H1 (cell line): ENCODE results near the gene ACY1. TPM values are rescaled to one million over a fixed set of nuclear protein-coding genes. Genes with fewer than 3 reads are reported as not detected.

Experiments
- CTCF ChIA-PET: fragments of 300-600 bp; sonication (Branson Sonifier 250); formaldehyde crosslinking; loops from one replicate; lab custom pipeline; 2021; ENCODE audit not compliant: partially characterized antibody; lab: Charles Lee
- POLR2A ChIA-PET: fragments of 300-600 bp; sonication (Branson Sonifier 250); formaldehyde crosslinking; loops from one replicate; lab custom pipeline; 2021; ENCODE audit warnings: inconsistent platforms; ENCODE audit not compliant: partially characterized antibody; lab: Charles Lee
- DNase-seq, 2 experiments: peaks; one replicate each; pipeline versions ENCODE4 v3.0.0 to v3.0.0-alpha.2; 2010 to 2022; ENCODE audit warnings: low spot score in 2 of 2, low read depth in 1 of 2, mixed read lengths in 1 of 2
- FAIRE-seq: peaks from 2 replicates; lab custom pipeline; 2011; peaks lifted over from hg19 to GRCh38; lab: Jason Lieb, UNC
- H2AFZ ChIP-seq: 2 replicates; pipeline ENCODE4 v1.8.1; 2012; ENCODE audit warnings: low read length, inconsistent platforms
- H2AK5ac ChIP-seq: 2 replicates; pipeline ENCODE4 v1.6.1; 2013; ENCODE audit warnings: low read depth, low read length
- H2BK120ac ChIP-seq: replicated peaks from 2 replicates; pipeline ENCODE3; 2013; ENCODE audit warnings: low read depth, low read length, inconsistent platforms
- H2BK12ac ChIP-seq: 2 replicates; pipeline ENCODE4 v1.6.1; 2013; ENCODE audit warnings: low read depth, low read length
- H2BK15ac ChIP-seq: 2 replicates; pipeline ENCODE4 v1.6.1; 2013; ENCODE audit warnings: low read length
- H2BK20ac ChIP-seq: 2 replicates; pipeline ENCODE4 v1.6.1; 2013; ENCODE audit warnings: low read length
- H2BK5ac ChIP-seq: 2 replicates; pipeline ENCODE4 v1.6.1; 2013; ENCODE audit warnings: low read depth, low read length
- H3K14ac ChIP-seq: 2 replicates; pipeline ENCODE4 v1.6.1; 2013; ENCODE audit warnings: inconsistent platforms; ENCODE audit not compliant: insufficient read length
- H3K18ac ChIP-seq: 2 replicates; pipeline ENCODE4 v1.6.1; 2013; ENCODE audit warnings: low read length; ENCODE audit errors: extremely low read depth
- H3K23ac ChIP-seq: 2 replicates; pipeline ENCODE4 v1.6.1; 2013; ENCODE audit warnings: inconsistent platforms; ENCODE audit not compliant: insufficient read length
- H3K23me2 ChIP-seq: 2 replicates; pipeline ENCODE4 v1.6.1; 2013; ENCODE audit warnings: low read depth, low read length
- H3K27ac ChIP-seq: 2 replicates; pipeline ENCODE4 v1.6.1; 2011; ENCODE audit warnings: low read depth, low read length, inconsistent platforms
- H3K27me3 ChIP-seq, 4 experiments: replicated peaks in 1 of 4; 1 replicate in 1 of 4; 2 replicates in 3 of 4; pipeline versions ENCODE4 v1.6.1 to v1.8.1; 2011 to 2013; ENCODE audit warnings: low read length in 3 of 4, mild to moderate bottlenecking in 3 of 4, inconsistent platforms in 2 of 4, mixed read lengths in 2 of 4, moderate library complexity in 1 of 4; ENCODE audit not compliant: control insufficient read depth in 3 of 4, insufficient read depth in 3 of 4; ENCODE audit errors: extremely low read depth in 1 of 4
- H3K36me3 ChIP-seq, 4 experiments: 2 replicates each; pipeline versions ENCODE4 v1.6.1 to v1.8.1; 2011 to 2013; ENCODE audit warnings: mild to moderate bottlenecking in 4 of 4, low read length in 3 of 4, moderate library complexity in 2 of 4, control low read depth in 1 of 4, inconsistent platforms in 1 of 4; ENCODE audit not compliant: insufficient read depth in 4 of 4, control insufficient read depth in 2 of 4
- H3K4ac ChIP-seq: replicated peaks from 2 replicates; pipeline ENCODE3; 2013; ENCODE audit warnings: low read length, low read depth, mixed read lengths, inconsistent platforms; ENCODE audit not compliant: insufficient read length
- H3K4me1 ChIP-seq, 4 experiments: replicated peaks in 1 of 4; 1 replicate in 1 of 4; 2 replicates in 3 of 4; pipeline versions ENCODE4 v1.6.1 to v1.8.1; 2011 to 2013; ENCODE audit warnings: low read length in 3 of 4, inconsistent platforms in 2 of 4, mixed read lengths in 1 of 4; ENCODE audit not compliant: insufficient read depth in 4 of 4, control insufficient read depth in 3 of 4
- H3K4me2 ChIP-seq, 2 experiments: 2 replicates each; pipeline versions ENCODE4 v1.6.1 to v1.8.1; 2011 to 2013; ENCODE audit warnings: low read depth in 2 of 2, low read length in 2 of 2, control low read depth in 1 of 2, inconsistent platforms in 1 of 2, mild to moderate bottlenecking in 1 of 2; ENCODE audit not compliant: insufficient read depth in 1 of 2
- H3K4me3 ChIP-seq, 4 experiments: fragments of 200-600, 300-600 bp in 1 of 4; sonication (generic), shearing (Covaris generic), sonication (Bioruptor Twin) in 1 of 4; 2 replicates each; pipeline versions ENCODE4 v1.5.1 to v1.8.1; 2011 to 2016; ENCODE audit warnings: low read length in 4 of 4, low read depth in 3 of 4, control low read depth in 2 of 4, inconsistent platforms in 2 of 4, mild to moderate bottlenecking in 2 of 4, mixed read lengths in 1 of 4, moderate library complexity in 1 of 4; ENCODE audit not compliant: insufficient read depth in 2 of 4; ENCODE audit errors: extremely low read depth in 1 of 4
- H3K56ac ChIP-seq: replicated peaks from 2 replicates; pipeline ENCODE3; 2013; ENCODE audit warnings: low read depth, mild to moderate bottlenecking, mixed read lengths, low read length, inconsistent platforms; ENCODE audit not compliant: insufficient read length
- H3K79me1 ChIP-seq: 2 replicates; pipeline ENCODE4 v1.6.1; 2013; ENCODE audit warnings: low read depth, low read length, control low read depth
- H3K79me2 ChIP-seq, 2 experiments: 2 replicates each; pipeline versions ENCODE4 v1.6.1 to v1.8.1; 2012 to 2013; ENCODE audit warnings: low read length in 2 of 2, mild to moderate bottlenecking in 2 of 2, inconsistent platforms in 1 of 2; ENCODE audit not compliant: insufficient read depth in 2 of 2, control insufficient read depth in 1 of 2
- H3K9ac ChIP-seq, 4 experiments: replicated peaks in 1 of 4; 1 replicate in 1 of 4; 2 replicates in 3 of 4; pipeline versions ENCODE4 v1.6.1 to v1.8.1; 2011 to 2013; ENCODE audit warnings: low read depth in 3 of 4, low read length in 3 of 4, control low read depth in 2 of 4, mild to moderate bottlenecking in 2 of 4, moderate library complexity in 2 of 4, inconsistent platforms in 1 of 4; ENCODE audit errors: extremely low read depth in 1 of 4
- H3K9me3 ChIP-seq, 2 experiments: 2 replicates each; pipeline versions ENCODE4 v1.6.1 to v1.8.1; 2012 to 2013; ENCODE audit warnings: mild to moderate bottlenecking in 2 of 2, moderate library complexity in 2 of 2, control low read depth in 1 of 2, inconsistent platforms in 1 of 2, low read depth in 1 of 2, low read length in 1 of 2, mixed read lengths in 1 of 2; ENCODE audit not compliant: insufficient read depth in 2 of 2
- H4K20me1 ChIP-seq, 2 experiments: replicated peaks in 1 of 2; 2 replicates each; pipeline versions ENCODE3 to v1.8.1; 2011 to 2013; ENCODE audit warnings: inconsistent platforms in 2 of 2, low read length in 2 of 2, mild to moderate bottlenecking in 1 of 2; ENCODE audit not compliant: insufficient read depth in 2 of 2, control insufficient read depth in 1 of 2
- H4K5ac ChIP-seq: 2 replicates; pipeline ENCODE4 v1.6.1; 2013; ENCODE audit warnings: low read length, low read depth, mixed read lengths, inconsistent platforms; ENCODE audit not compliant: insufficient read length
- H4K8ac ChIP-seq: 2 replicates; pipeline ENCODE4 v1.8.0; 2013; ENCODE audit warnings: mild to moderate bottlenecking, moderate library complexity, low read length, inconsistent platforms; ENCODE audit not compliant: insufficient read depth; ENCODE audit errors: extremely low read depth
- H4K91ac ChIP-seq: replicated peaks from 2 replicates; pipeline ENCODE3; 2013; ENCODE audit warnings: low read length, mixed read lengths, inconsistent platforms; ENCODE audit not compliant: insufficient read length
- BRCA1 ChIP-seq: IDR thresholded peaks from 2 replicates; pipeline ENCODE4 v1.6.1; 2012; ENCODE audit warnings: low read depth, low read length, improper control_type of control experiment
- FOSL1 ChIP-seq: IDR thresholded peaks from 2 replicates; pipeline ENCODE4 v1.6.1; 2011; ENCODE audit warnings: mild to moderate bottlenecking, low read depth, low read length, moderate library complexity; ENCODE audit not compliant: insufficient read depth
- SIX5 ChIP-seq: IDR thresholded peaks from 2 replicates; pipeline ENCODE4 v1.6.1; 2011; ENCODE audit warnings: mild to moderate bottlenecking, low read depth, low read length
- TCF12 ChIP-seq: IDR thresholded peaks from 2 replicates; pipeline ENCODE4 v1.6.1; 2011; ENCODE audit warnings: low read depth, mild to moderate bottlenecking, low read length
- TEAD4 ChIP-seq: IDR thresholded peaks from 2 replicates; pipeline ENCODE4 v1.6.1; 2012; ENCODE audit warnings: low read depth, low read length, inconsistent platforms, mixed read lengths
- ZNF274 ChIP-seq: IDR thresholded peaks from 2 replicates; pipeline ENCODE4 v1.7.0; 2012; ENCODE audit warnings: low read length, borderline replicate concordance; ENCODE audit errors: extremely low read depth
- WGBS, 2 experiments: shearing (Covaris generic) in 1 of 2; methylation state at CpG; one replicate each; pipeline versions ENCODE4 v1.1.6 to v1.1.7; 2013 to 2015; ENCODE audit warnings: low lambda C conversion rate in 2 of 2, mixed read lengths in 2 of 2, inconsistent platforms in 1 of 2, low coverage in 1 of 2, missing lambda C conversion rate in 1 of 2; ENCODE audit not compliant: insufficient replicate concordance in 2 of 2, insufficient coverage in 1 of 2, insufficient read length in 1 of 2; ENCODE audit errors: extremely low coverage in 1 of 2, missing lambda C conversion rate in 1 of 2; 5-methylcytosine and 5-hydroxymethylcytosine counted together
- polyA plus RNA-seq, 7 experiments: library from polyadenylated mRNA; depleted of rRNA in 3 of 7; stranded (reverse) in 5 of 7; unstranded in 2 of 7; fragments of >200 nt in 5 of 7; fragments of 200-250 nt in 2 of 7; gene quantifications; 1 replicate in 5 of 7; 2 replicates in 1 of 7; 4 replicates in 1 of 7; pipeline versions ENCODE4 v1.2.1 to v1.2.3, GENCODE V29; 2011 to 2013; ENCODE audit warnings: missing spikeins in 2 of 7, mixed read lengths in 2 of 7
- total RNA-seq: library from RNA; stranded (reverse); fragmentation: NEBNext Ultra II Directional; extraction: Animal tissue kit (Norgen Biotek cat#: 25700); gene quantifications from 2 replicates; pipeline ENCODE4 v1.2.1, GENCODE V29; 2021
- TF ChIP-seq, protein P1 (sequence below): IDR thresholded peaks from 2 replicates; pipeline ENCODE4 v1.6.1; 2012; ENCODE audit warnings: inconsistent platforms
- TF ChIP-seq, protein P2 (sequence below), 3 experiments: IDR thresholded peaks; 1 replicate in 2 of 3; 2 replicates in 1 of 3; pipeline versions ENCODE4 v1.5.1 to v1.6.1; 2011; ENCODE audit warnings: low read length in 3 of 3, mild to moderate bottlenecking in 3 of 3, inconsistent platforms in 2 of 3, low read depth in 1 of 3, moderate library complexity in 1 of 3; ENCODE audit not compliant: insufficient read depth in 1 of 3; ENCODE audit errors: control extremely low read depth in 1 of 3

Gene ACY1
- total and polyA plus RNA-seq, 2 of the 8 experiments (the other 6 are each of a cell fraction or from before 2014, with no cell fraction given) = 48.3 to 113 TPM

DNA sequence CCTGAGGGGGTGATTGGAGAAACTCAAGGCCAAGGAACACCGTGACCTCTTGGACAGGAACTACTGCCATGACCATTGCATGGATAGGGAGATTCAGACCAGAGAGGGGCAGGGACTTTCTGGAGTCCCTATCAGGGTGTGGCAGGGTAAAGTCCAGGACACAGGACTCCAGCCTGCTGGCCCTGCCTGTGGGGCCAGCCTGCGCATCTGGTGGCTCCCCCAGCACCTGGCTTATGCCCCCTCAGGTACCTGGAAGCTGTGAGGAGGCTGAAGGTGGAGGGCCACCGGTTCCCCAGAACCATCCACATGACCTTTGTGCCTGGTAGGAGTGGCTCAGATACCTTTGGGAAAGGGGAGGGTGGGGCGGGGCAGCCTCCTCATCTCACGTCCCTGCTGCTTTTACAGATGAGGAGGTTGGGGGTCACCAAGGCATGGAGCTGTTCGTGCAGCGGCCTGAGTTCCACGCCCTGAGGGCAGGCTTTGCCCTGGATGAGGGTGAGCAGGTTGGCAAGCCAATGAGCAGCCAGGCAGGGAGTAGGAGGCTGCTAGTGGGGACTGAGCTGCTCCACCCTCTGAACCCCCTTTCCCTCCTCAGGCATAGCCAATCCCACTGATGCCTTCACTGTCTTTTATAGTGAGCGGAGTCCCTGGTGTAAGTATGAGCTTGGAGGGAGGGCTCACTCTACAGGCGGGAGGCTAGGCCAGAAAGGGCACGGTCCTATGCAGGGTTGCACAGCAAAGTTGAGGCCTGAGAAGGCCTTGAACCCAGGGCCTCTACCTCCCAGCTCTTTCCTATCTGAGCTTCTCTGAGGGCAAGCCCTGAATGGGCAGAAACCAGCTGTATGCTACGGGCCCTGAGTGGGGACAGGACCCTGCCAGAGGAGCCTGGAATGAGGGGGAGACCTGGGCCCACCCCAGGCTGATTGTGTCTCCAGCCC, 2.9 kb downstream of the ACY1 start:
- no peak overlapping the region for H3K4ac ChIP-seq
- ChIA-PET POLR2A (interaction anchor here (0.6 to 25.9 kb wide), 3 partner anchors 9 to 145 kb away, joined by 3 to 923 read pairs (median 39); partner anchors contain the start of genes ABHD14A, ABHD14B, ACY1 and PCBP4), CTCF (interaction anchor here (1.1 to 2.3 kb wide), 5 partner anchors 12 to 71 kb away, joined by 3 to 13 read pairs (median 3); partner anchors contain the start of genes ABHD14A and ABHD14B)
- H2AFZ ChIP-seq = no peak overlapping the region
- H4K8ac ChIP-seq = no peak overlapping the region
- no peak overlapping the region for H2BK120ac ChIP-seq
- H3K23ac ChIP-seq = no peak overlapping the region
- no peak overlapping the region for H2BK15ac ChIP-seq
- no peaks in the 10 kb centered on the region for H3K9me3 ChIP-seq
- WGBS, 2 experiments = 92% methylated on average over 10 of the region's 12 CpGs; no CpG with 5 or more reads in 1 of the 2 experiments
- H4K20me1 ChIP-seq = peaks cover 0 to 2% of the 10 kb centered on the region in 2 experiments
- H3K79me1 ChIP-seq = peaks cover 2% of the 10 kb centered on the region
- no peaks in the 10 kb centered on the region for H3K79me2 ChIP-seq
- H3K4me2 ChIP-seq = no peak overlapping the region
- H4K91ac ChIP-seq = no peak overlapping the region
- no peak overlapping the region for H3K18ac ChIP-seq
- H2BK5ac ChIP-seq = no peak overlapping the region
- H4K5ac ChIP-seq = no peak overlapping the region
- no peak overlapping the region; the same call in 1 of the 2 replicates for H3K27ac ChIP-seq
- H3K14ac ChIP-seq = no peak overlapping the region
- no peak overlapping the region for H2BK12ac ChIP-seq
- peak in 1 of 2 experiments; percentile 46 for DNase-seq
- H3K9ac ChIP-seq = no peak overlapping the region
- no peak overlapping the region for H3K4me3 ChIP-seq
- peaks cover 0 to under 1% (median 0%) of the 10 kb centered on the region in 4 experiments; a peak in 1 of 8 replicates for H3K36me3 ChIP-seq
- no peak overlapping the region for H2AK5ac ChIP-seq
- FAIRE-seq = no peak
- H3K4me1 ChIP-seq = peaks cover 0 to 14% (median 9%) of the 10 kb centered on the region in 4 experiments; a peak in 6 of 7 replicates
- H3K23me2 ChIP-seq = peaks cover 7% of the 10 kb centered on the region
- H2BK20ac ChIP-seq = no peak overlapping the region
- H3K27me3 ChIP-seq = no peaks in the 10 kb centered on the region
- H3K56ac ChIP-seq = no peak overlapping the region
- TF ChIP-seq FOSL1 (no peak), BRCA1 (no peak), SIX5 (no peak), ZNF274 (no peak), TCF12 (no peak), TEAD4 (no peak)
- TF ChIP-seq, protein P1, sequence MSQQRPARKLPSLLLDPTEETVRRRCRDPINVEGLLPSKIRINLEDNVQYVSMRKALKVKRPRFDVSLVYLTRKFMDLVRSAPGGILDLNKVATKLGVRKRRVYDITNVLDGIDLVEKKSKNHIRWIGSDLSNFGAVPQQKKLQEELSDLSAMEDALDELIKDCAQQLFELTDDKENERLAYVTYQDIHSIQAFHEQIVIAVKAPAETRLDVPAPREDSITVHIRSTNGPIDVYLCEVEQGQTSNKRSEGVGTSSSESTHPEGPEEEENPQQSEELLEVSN = no peak
- TF ChIP-seq, protein P2, sequence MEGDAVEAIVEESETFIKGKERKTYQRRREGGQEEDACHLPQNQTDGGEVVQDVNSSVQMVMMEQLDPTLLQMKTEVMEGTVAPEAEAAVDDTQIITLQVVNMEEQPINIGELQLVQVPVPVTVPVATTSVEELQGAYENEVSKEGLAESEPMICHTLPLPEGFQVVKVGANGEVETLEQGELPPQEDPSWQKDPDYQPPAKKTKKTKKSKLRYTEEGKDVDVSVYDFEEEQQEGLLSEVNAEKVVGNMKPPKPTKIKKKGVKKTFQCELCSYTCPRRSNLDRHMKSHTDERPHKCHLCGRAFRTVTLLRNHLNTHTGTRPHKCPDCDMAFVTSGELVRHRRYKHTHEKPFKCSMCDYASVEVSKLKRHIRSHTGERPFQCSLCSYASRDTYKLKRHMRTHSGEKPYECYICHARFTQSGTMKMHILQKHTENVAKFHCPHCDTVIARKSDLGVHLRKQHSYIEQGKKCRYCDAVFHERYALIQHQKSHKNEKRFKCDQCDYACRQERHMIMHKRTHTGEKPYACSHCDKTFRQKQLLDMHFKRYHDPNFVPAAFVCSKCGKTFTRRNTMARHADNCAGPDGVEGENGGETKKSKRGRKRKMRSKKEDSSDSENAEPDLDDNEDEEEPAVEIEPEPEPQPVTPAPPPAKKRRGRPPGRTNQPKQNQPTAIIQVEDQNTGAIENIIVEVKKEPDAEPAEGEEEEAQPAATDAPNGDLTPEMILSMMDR (IDR thresholded peaks at IDR 0.05; ENCODE audit: control extremely low read depth in 1 of 3, insufficient read depth in 1 of 3, low read depth in 1 of 3, low read length in 3 of 3) = no peak
